Right ventricle myocardium superior (tissue), 1 donor: ENCODE measurements around the gene RFX6. TPM values are rescaled to one million over a fixed set of nuclear protein-coding genes. Genes with fewer than 3 reads are reported as not detected.

Experiments
- ATAC-seq: fragments of 200-7000 bp; cut with Tn5 transposase; one replicate; pipeline ENCODE4 v1.9.1; 2020; ENCODE audit warnings: mild to moderate bottlenecking; ENCODE audit not compliant: poor library complexity
- DNase-seq: peaks from one replicate; pipeline ENCODE4 v3.0.0-alpha.2; 2020
- intact Hi-C: fragments of 100-400 bp; cut with DNase I; formaldehyde crosslinking; loops from one replicate; pipeline ENCODE4 v1.11.2; 2022
- total RNA-seq: library from RNA; stranded (reverse); fragmentation: NEBNext Ultra II Directional; extraction: Animal tissue kit (Norgen Biotek cat#: 25700); gene quantifications from one replicate; pipeline ENCODE4 v1.2.1, GENCODE V29; 2021
- donor health status: DM: no; HTN: yes; CAD: no; lungs with severe emphysema.

Gene RFX6
- total RNA-seq, 1 donor from 2014 or later: not detected

DNA sequence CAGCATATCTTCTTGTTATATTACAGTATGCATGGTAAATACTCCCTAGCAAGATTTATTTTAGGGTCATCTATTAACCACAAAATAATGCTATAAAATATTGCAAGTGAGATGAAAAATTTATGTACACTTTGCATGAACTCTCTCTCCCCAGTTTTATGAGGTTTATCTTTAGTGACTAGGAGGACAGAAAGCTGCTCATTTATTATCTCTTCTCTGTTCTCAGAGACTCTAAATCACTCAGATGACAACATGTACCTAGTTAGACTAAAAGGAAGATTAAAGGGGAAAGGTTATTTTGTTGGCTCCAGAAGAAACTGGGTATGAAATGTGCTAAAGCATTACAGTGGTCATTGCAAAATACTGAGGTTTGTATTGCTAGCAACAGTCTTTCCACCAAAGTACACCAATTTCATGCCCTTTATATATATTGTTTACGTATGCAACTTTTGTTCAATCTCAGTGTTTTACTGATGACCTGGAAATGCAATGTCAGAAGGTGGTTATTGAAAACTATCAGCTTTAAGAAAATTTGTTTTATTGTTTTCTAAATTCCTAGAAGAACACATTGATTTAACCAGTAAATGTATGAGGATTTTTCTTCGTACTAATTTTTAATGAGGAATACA lies 11.8 kb downstream of the RFX6 start:
- intact Hi-C loops: no loop called here
- no peak for ATAC-seq
- DNase-seq: no peak

DNA sequence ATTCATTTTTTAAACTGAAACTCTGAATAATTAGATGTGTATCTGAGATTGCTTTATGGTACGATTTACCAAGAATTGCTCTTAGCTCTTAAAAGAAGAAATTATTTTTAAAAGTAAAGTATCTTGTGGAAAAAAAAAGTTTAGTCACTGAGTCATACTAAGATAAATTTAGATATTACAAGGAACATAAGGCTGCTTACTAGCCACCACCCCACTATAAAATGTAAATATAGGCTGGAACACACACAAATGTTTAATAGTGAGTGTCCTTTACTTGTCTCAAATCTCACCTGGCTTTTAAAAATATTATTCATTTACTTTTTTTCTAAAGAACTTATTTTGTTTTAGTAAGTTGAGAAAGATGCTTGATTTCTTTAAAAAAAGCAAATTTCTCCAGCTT lies 17.6 kb downstream of the RFX6 start:
- intact Hi-C loops: no loop called here
- DNase-seq (no peak), ATAC-seq (no peak)

DNA sequence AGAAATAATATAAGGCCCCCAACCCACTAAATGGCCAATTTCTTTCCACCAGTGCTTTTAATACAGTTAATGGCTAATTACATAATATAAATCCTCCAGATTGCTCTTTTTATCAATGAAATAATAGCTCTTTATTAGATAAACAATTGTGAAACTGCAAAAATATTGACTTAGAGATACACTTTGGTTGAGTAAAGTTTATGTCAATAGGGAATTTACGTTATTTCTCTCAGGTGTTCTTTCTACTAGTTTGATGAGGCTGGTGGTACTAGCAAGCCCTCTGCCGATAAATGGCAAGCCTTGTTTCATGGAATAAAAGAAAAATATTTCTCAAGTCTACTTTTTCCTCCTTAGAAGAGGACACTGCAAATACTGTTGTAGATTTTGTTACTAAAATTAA lies 18.9 kb downstream of the RFX6 start:
- no peak for ATAC-seq
- intact Hi-C loops: no loop called here
- no peak for DNase-seq

DNA sequence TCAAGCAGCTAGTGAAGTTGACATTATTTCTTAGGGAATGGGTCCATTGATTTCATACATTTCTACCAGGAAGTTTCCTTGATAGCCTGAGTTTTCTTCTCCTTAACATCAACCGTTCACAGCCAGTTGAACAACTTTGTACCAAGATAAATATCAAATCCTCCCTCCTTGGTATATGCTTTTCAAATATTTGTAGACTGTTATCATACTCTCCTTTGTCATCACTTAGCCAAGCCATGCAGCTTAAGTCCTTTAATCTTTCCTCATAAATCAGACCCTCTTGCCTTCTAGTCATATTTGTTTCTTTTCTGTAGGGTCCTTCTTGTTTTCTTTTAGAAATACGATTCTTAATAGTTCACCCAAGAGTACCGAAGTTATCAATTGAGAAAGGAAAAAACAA lies 25.6 kb downstream of the RFX6 start:
- ATAC-seq (no peak), DNase-seq (no peak)
- intact Hi-C loops: no loop called here

DNA sequence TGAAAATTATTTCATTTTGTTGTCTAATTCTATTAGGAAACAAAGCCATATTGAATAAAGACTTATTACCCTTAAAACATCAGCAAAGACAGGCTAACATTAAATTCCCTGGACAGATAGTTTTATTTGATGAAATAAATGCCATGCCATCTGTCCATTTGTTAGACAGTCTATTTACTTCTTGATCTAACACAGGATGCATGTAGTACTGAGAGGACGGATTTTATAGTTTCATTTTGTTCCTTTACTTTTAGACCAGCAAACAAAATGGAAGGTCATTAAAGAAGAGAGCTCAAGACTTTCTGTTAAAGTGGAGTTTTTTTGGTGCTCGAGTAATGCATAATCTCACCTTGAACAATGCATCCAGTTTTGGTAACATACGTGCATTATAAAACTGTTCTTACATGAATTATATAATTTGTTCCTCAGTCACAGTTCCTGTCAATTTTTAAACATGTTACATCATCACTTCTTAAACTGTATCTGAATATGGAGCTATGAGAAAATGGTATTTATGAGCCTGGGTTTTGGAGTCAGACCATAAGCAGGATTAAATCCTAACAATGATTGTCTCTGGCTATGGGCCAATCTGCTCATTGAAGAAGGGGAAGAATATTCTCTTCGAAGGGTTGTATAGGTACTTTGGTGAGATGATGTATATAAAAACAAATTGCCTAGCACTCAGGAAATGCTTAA lies 46.0 kb downstream of the RFX6 start:
- no peak for ATAC-seq

DNA sequence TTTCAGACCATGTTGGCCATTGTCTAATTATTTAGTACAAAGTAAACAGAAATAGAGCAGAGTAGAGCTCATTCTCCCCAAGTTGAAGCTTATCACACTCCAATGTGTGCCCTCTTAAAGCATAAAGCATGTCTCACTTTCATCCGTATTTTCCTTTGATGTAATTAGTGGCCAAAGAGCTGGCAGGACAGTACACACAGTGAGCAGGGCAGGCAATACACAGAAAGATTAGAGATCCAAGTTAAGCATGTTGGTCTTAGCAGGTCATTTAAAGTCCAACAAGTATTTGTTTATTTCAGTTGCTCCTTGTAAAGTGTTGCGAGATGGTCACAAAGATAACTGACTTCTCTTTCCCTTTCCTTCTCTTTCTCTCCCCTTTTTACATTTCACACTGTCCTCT lies 47.2 kb downstream of the RFX6 start:
- intact Hi-C loops: no loop called here
- ATAC-seq: no peak
- DNase-seq: no peak

More for the DNA sequence above, 46.0 kb downstream of the RFX6 start:
- no peak for DNase-seq
- intact Hi-C loops: no loop called here

DNA sequence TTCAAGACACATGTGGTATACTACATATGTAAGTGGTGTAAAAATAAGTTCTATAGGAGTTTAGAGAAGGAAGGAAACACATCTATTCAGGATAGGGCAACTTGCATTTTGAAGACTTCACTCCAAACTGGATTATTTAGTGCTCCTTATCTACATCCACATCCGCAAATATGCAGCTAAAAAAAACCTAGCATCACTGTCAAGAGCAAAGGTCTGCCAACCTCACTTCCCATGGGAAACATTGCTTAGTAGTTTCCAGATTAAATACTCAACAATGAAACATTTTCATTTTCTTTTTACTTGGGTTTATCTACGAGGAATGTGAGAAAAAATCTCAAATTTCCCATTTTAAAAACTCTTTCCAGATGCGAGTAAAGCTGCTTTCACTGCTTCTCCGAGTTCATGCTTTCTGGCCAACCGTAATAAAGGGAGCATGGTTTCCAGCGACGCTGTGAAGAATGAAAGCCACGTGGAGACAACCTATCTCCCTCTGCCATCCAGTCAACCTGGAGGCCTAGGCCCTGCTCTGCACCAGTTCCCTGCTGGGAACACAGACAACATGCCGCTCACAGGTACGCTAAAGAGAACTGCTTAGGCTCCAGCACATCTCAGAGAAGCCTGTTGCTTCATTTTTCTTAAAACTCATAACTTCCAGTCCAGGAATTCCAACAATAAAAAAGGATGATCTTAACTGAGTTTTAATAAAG lies 48.2 kb downstream of the RFX6 start:
- intact Hi-C loops: no loop called here
- DNase-seq: no peak
- no peak for ATAC-seq

DNA sequence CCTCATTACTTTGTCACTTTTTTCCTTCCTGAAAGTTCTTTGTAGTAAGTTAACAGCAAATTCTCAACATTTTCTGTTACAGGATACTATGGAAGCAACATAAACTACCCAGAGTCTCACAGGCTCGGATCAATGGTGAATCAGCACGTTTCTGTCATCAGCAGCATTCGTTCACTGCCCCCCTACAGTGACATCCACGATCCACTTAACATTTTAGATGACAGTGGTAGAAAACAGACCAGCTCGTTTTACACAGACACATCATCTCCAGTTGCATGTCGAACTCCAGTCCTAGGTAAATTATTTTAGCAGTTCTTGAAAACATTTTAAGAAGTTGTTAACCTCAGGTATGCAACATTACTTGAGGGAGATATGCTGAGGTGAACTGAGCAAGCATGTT lies 51.6 kb downstream of the RFX6 start:
- ATAC-seq: no peak
- intact Hi-C loops: no loop called here
- DNase-seq: no peak

DNA sequence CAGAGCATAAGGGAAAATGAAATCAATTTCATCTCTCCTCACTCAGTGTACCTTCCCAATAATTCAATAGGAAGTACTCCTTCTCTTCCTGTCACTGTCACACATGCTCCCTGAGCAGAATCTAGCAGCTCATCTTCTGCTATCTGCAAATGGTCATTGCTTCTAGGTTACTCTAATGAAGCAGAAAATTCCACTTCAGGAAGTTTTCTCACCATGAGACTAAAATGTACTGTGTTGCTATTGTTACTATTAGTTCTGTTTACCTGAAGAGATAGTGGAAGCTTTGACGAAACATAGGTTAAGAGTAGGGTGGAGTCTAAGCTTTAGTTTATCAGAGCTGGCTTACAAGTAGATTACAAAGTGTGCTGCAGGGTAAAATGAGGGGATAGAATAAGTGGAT lies 52.8 kb downstream of the RFX6 start:
- intact Hi-C loops: no loop called here
- DNase-seq: no peak
- no peak for ATAC-seq

DNA sequence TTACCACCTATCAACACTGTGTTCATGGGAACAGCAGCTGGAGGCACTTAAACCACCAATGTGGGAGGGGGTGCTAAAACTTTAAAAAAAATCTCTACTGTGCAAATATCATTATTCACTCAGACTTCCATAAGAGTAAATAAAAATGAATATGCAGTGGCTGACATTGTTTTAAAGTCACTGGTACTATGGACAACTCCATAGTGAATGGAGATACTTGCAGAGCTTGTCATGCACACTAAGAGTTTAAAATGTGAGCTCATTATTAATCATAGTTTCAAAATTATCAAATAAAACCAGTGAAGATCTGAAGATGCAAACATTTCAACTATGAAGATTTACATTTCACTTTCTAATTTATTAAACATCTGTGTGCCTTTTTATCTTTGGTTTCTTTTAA lies 54.4 kb downstream of the RFX6 start:
- no peak for DNase-seq
- intact Hi-C loops: no loop called here
- ATAC-seq: no peak

DNA sequence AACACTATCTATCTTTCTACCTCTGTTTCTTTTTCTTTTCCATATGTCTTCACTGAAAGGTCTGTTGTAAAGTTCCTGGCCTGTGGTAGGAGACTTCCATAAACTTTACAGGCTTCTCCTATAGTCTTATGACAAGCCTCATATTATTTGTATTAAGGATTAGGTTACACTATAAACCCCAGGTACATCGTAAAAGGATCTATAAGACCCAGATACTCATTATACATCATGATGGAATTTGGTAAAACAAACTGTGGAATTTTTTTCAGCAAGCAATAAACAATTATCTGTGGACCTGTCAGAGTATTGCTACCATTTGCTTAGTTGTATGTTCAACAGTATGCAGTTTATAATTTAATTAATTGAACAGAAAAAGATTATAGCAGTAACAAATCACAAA lies 55.5 kb downstream of the RFX6 start:
- DNase-seq (no peak), ATAC-seq (no peak)
- intact Hi-C loops: no loop called here

DNA sequence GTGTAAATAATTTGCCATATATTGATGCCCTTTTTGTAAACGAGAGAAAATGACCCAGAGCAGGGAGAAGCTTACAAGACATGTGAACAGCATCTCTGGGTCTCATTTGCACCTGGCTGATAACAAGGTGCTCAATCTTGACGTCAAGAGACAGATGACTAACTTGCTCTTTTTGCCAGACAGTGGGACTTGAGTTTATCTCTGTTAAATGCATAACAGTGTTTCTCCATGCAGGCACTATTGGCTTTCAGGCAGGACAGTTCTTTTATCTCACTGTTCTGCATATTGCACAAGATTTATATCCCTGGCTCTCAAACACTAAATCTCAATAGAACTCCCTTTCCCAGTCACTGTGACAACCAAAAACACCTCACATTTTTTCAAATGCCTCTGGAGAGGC lies 56.4 kb downstream of the RFX6 start:
- DNase-seq (no peak), ATAC-seq (no peak)
- intact Hi-C loops: no loop called here

DNA sequence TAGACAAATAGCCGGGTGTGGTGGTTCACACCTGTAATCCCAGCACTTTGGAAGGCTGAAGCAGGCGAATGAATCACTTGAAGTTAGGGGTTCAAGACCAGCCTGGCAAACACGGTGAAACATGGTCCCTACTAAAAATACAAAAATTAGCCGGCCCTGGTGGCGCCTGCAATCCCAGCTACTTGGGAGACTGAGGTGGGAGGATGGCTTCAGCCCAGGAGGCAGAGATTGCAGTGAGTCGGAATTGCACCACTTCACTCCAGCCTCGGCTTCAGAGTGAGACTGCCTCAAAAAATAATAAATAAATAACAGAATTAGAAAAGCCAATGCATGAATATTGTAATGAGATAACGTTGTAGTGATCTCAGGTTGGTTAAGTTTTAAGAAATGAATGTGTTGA lies 61.3 kb downstream of the RFX6 start:
- ATAC-seq (no peak), DNase-seq (no peak)
- intact Hi-C loops: no loop called here

DNA sequence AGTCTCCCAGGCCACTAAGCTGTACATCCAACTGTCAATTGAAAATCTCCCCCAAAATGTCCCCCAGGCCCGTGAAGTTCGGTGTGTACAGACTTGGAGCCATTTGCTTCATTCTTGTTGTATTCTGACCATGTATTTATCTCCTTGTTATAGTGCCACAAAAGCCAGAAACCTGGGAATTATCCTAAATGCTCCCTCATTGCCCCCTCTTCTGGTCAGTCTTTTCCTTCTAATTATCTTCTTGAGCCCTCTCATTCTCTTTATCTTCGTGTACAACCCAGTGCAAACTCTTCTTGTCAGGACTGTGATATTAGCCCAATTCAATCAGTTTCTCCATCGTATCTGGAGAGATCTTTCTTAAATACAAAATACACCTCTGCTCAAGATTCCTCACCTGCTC lies 64.7 kb downstream of the RFX6 start:
- DNase-seq (no peak), ATAC-seq (no peak)
- intact Hi-C loops: no loop called here

DNA sequence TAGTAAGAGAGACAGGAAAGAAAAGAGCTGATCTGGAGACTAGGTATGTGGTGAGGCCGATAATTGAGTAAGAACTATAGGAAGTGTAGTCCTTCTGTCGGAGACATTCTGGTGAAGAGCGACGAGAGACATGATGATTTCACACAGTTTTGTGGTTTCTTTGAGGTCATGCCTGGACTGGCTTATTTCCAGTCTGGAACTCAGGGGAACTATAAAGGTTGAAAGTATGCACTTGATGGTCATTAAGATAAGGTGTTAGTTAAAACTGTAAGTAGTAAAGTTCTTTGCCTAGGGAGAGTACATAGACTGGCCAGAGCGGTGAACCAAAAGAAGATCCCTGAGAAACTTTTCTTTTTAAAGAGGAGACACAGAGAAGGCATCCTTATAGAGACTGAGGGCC lies 68.8 kb downstream of the RFX6 start:
- DNase-seq (no peak), ATAC-seq (no peak)
- intact Hi-C loops: no loop called here

DNA sequence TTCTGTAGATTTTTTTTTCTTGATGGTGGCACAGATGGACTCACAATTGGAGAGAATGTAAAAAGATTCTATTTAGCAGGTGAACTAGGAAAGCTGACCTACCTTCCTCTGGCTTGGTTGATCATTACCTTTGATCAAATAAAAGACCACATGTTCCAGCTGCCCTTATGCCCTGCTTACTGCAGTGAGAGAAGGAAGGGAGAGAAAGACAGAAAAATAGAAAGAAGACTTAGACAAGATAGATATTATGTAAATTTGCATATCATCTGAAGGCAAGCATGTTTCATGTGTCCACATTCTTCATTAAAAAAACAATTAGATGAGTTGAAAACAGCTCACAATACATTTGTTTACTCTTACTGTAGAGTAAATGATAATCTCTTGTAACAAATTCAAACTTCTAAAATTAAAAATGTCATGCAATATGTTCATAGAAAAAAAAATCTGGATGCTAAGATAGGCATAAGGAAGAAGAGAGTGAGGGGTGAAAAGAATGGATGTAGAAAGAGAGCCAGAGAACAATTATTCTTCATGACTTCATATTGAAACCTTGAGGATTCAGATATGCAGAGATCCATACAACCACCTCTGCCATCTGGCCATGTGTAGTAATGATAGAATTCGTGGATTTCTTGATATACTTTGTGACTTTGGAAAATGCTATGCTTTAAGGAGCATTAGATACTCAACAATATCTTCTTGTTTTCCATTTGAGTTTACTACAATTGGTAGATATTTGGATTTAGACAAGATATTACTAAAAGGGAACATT lies 71.7 kb downstream of the RFX6 start:
- intact Hi-C loops: no loop called here
- ATAC-seq (no peak), DNase-seq (no peak)

DNA sequence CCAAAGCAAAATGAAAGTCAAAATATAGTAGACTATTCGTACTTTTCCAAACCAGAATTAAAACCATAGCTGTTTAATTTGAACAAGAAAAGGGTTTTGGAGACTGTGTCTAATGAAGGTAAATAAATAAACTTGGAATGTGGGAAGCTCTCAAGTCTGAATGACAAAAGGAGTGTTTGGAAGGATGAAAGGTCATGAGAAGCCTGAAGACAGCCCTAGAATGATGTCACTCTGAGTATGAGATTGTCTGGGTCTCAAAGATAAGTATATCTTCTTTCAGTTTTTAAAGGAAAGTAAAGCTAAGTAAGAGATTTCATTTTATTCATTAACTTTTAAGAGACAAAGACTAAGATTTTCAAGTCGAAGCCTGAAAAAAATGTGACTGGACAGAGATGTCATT lies 72.9 kb downstream of the RFX6 start:
- intact Hi-C loops: no loop called here
- DNase-seq (no peak), ATAC-seq (no peak)

DNA sequence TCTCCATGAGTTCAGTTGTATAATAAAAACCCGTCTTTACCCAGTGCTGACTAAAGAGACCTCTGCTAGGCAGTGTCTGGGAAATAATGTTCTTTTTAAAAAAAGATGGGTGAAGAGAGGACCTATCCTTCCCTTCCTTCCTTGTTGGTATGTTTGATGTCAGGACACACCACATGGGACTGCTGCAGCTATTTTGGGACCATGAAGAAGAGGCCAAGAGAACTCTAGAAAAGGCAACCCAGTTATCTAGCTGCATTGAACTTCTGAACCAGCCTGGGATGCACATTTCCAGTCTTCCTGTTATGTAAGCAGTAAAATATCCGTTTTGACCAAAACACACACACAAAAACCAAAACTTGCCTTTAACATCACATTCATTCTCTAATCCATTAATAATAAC lies 77.3 kb downstream of the RFX6 start:
- no peak for ATAC-seq
- DNase-seq: no peak
- intact Hi-C loops: no loop called here

DNA sequence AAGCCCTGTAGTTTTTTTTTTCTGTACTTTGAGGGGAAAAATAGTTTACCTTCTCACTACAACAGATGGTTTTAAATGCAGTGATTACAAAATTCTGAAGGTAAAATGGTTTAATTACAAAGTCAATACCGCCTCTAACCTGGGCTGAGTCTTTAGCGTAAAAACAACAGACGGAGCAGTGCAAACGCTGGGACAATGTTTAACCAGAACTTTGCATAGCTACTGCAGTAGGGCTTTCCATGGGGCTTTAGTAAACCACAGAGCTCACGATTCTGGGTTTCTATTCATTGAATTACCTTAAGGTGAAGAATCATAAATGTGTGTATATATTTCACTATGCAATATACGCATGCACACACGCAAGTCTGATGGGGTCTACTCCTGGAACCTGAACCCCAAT lies 77.9 kb downstream of the RFX6 start:
- DNase-seq: no peak
- intact Hi-C loops: no loop called here
- ATAC-seq: no peak

DNA sequence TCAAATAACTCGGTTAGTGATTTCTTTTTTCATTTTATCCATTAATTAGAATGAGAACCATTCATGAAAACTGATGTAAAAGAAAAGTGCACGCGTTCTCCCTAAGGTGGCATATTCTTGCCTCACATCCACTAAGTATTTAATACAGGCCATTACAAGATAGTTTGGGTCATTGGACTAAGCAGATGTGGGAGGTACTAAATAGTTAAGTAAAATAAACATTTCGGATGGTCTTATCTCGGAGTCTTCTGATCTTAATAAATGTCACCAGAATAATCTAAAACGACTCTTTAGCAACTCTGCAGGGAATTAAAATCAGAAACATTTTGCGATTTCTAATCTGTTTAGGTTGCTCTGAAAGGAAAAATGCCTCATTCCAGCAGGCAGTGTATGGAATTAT lies 78.7 kb downstream of the RFX6 start:
- intact Hi-C loops: no loop called here
- no peak for DNase-seq
- ATAC-seq: no peak
